HG02759 (cell line): ENCODE data around the gene ALOX15B.
"Not testable (repeated sequence)": the region's sequence is repeated elsewhere in the genome, so short reads cannot be mapped to it uniquely, and the experiment has no call there.

Experiments
- ATAC-seq: cut with Tn5 transposase; IDR thresholded peaks from one replicate; pipeline ENCODE4 v1.9.1; 2021; ENCODE audit warnings: mild to moderate bottlenecking, moderate library complexity; ENCODE audit not compliant: unreplicated experiment

ALOX15B gene

DNA sequence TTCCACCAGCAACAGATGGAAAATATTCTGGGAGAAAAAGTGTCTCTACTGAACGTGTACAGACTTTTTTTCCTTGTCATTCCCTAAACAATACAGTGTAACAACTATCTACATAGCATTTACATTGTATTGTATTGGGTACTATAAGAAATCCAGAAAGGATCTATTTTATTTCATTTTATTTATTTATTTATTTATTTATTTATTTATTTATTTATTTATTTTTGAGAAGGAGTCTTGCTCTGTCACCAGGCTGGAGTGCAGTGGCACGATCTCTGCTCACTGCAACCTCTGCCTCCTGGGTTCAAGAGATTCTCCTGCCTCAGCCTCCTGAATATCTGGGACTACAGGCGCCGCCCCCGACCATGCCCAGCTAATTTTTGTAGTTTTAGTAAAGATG is 39.1 kb downstream of the ALOX15B start:
- ATAC-seq, result not testable (repeated sequence)

DNA sequence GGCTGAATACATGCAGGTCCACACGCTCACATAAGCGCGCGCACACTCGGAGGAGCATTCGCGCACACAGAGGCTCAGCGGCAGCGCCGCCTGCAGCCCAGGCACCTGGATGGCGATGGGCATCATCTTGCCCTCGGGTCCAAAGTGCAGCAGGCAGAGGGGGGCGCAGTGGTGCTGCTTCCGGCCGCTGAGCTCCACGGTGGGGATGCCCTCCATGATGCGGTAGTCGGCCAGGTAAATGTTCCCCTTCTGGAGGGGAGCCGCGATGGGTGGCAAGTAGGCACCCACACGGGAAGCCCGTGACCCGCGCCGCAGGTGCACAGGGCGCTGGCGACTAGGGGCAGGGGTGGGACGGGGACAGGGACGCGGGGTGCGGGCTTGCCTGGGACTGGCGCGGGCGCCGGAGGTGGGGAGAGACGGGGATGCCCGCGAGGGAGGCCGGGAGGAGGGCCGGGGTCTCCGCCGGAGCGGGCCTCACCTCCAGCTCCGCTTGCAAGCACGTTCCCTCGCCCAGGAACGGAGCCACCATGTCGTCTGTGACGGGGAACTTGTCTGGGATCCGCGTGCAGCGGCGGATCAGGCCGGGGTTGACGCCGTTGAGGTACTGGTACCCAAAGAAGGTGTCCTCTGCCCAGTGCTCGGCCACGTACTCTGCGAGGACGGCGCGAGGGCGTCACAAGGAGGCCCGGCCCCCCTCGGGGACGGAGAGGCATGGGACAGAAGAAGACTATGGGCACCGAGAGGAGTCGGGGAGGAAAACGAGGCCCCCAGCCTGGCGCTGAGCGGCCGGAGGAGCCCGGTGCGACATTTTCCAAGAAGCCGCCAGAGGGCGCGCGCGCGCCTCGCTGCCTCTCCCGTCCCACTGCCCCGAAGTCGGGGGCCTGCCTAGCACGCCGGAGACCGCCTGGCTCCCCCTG is 40.7 kb downstream of the ALOX15B start:
- no peak for ATAC-seq

DNA sequence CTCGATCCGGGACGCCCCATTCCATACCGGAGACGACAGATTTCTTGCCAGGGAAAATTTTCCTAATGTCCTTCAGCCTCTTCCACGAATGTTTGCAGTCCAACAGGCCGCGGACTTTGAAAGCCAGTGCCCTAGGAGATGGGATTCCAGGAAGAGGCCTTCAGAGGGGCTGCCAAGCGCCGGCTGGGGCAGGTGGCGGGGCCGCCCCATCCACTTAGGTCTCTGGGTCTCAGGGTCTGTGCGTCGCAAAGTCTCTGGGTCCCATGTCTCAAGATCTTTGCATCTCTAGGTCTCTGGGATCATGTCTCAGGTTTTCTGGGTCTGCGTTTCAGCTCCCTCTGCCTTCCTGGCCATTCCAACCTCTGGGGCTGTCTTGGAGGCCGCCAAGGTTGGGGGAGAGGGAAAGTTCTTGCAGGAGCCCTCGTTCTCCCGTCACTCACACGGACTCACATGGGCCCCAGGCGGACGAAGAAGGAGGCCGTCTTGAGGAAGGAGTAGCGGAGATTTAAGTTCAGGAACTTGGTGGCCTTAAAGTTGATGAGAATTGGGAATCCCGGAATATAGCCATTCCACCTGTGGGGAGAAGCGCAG is 41.4 kb downstream of the ALOX15B start:
- ATAC-seq, result no peak

DNA sequence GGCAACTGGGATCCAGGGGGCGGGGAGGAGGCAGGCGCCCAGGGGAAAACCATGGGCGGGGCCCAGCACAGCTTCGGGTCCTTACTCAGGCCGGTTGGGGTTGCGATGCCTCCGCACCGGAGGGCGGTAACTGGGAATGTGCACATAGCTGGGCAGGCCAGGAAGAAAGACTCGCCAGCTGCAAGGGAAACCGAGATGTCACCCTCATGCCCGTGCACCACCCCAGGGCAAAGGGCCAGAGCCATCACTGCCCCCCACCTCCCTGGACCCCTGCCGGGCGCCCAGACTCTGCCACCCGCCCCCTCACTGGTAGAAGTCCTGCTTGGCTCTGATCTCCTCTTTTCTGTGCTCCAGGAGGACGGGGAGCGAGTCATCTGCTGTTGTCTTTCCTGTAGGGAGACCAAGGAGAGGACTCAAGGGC is 42.0 kb downstream of the ALOX15B start:
- no peak for ATAC-seq

DNA sequence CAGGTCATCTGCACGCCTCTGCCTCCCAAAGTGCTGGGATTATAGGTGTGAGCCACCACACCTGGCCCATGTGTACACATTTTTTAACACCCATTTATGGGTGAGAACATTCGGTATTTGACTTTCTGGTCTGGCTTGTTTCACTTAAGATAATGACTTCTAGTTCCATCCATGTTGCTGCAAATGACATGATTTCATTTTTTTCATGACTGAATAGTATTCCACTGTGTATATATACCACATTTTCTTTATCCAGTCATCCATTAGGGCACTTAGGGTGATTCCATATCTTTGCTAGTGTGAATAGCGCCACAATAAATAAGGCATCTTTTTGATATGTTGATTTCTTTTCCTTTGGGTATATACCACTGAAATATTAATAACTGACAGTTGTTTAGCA is 43.0 kb downstream of the ALOX15B start:
- ATAC-seq, result no peak

DNA sequence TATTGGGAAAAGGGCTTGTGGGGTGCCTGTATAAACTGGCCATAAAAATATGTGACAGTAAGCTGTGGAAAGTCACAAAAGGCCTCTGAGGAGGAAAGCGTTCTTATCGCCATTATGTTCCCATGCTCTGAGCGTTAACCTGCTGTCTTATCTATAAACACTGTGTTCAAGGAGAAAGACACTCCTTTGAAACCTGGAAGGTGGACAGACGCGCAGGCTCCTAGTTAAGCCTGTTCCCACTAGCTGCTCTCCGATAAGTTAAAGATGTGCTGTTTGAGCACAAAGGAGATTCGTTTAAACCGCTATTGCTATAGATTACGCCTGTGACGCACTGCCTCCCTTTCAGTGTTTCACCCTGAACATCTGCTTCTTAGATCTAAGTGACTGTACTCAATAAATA is 43.4 kb downstream of the ALOX15B start:
- no peak for ATAC-seq

DNA sequence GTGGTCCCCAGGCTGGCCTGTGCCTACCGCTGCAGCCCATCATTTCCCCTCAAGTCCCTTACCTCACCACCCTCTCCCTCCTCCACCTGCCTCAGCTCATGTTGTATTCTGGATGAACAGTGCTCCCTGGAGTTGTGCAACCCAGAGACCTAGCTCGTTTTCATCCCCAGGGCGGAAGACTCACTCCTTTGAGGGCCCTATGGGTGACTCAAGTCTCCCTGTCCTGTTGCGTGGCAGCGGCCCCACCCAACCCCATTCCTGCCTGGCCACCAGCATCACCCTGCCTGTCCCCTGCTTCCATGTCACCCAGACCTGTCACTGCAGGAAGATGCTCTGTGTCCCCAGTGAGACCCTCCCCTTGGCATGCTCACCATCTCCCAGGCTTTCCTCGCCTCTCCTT is 45.4 kb downstream of the ALOX15B start:
- ATAC-seq, result no peak

DNA sequence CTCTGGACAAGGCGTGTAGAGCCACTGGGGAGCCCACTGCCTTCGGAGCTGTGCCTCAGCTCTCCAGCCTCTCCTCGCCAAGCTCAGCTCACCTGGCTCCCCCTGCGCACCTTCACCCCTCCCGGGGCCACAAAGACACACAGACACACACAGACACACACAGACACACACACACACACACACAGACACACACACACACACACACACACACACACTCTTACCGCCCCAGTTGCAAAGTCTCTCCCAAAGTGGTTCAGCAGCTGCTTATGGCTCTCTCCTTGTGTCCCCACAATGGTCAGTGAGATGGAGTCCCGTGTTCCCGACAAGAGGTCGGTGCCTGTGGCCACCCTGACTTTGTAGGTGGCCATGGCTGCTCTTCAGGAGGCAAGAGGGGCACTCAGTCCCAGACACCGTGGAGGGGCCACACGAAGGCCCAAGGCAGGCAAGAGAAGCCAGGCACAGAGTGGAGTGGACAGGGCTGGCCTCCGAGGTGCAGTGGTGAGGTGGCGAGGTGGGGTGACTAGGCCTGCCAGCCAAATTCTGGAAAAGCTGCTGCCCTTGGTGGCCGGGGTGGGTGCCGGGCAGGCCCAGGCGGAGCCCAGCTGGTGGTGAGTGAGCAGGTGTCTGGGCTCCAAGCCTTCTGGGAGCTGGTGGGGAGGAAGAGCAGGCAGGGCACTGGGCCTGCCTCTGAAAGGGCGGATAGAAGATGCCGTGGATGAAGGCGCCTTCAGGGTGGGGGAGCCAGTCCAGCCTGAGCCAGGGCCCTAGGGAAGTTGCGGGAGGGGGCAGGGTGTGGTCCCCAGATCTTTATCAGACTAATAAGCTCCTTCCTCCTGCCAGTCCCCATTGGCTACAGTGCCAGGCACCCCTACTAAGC is 48.5 kb downstream of the ALOX15B start, which contains the start of gene ALOX12B:
TSS of gene ALOX12B (minus strand) at position 642 of the 877 bp plus-strand sequence. CDS start at position 368, 274 bp downstream.
- no peak for ATAC-seq

DNA sequence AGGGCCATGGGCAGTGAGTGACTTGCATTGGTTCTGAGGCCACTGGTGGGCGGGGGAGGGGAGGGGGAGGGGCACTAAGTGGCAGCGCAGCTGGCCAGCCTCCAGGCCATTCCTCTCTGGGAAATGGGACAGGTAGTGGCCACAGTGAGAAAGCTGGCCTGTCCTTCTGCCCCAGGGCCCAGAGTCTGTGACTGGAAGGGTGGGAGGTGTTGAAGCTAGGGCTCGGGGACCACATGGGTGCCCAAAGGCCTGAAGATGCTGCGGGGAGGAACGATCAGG is 49.0 kb downstream of the ALOX15B start:
- no peak for ATAC-seq

DNA sequence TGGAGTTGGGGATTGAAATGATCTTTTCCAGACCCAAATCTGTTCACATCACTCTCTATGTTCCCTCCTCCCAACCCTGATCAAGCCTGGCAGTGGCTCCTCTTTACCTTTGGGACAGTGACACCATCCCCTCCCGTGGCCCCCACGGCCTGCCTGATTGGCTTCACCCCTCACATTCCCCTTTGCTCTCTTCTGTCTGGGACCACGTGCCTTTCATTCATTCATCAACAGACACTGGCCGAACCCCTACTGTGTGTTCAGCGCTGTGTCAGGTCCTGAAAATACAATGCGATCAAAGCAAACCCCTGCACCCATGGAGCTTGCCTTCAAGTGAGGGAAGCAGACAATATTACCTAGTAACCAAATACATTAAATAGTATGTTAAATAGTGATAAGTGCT is 50.9 kb downstream of the ALOX15B start:
- no peak for ATAC-seq

DNA sequence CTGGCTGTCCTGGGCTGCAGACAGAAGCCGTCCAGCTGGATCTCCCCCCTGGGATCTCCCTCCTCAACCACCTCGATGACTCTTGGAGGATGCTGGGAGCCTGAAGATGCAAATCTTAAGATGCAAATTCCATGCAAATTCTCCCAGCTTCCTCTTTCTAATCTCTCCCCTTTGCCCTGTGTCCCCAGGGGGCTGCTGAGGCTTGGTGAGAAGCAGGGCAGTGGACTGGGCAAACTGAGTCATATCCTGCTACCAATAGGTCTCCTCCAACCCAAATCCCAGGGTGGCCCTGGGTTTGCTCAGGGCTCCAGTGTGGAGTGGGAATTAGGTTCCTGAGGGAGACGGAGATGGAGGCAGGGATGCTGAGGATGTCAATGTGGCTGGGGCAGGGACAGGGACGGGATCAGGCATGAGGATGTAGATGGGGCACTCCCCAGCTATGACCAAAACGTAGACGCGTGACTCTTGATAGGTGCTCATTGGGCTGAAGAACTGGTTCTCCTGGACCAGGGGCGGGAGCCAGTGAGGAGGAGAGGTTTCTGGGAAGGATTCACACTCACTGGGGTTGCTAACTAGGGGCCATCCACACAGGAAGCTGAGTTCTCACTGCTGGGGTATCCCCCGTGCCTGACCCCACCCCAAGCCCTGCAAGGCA is 52.3 kb downstream of the ALOX15B start:
- ATAC-seq, result peak; percentile 67

DNA sequence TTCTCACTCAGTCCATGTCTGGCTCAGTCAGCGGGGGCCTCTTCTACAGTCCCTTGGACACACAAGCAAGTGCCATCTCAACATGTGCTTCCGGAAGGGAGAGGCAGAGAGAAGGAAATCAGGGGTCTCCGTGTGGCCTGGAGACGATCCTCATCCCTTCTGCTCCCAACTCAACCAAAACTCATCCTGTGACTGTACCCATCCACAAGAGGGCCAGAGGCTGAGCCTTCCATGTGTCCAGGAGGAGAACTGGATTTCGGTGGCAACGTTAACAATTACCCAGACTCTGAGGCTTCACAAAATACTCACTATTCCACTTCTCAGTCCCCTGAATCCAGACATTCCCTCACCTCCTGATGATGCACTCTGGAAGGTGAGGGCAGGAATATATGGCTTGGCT is 56.5 kb downstream of the ALOX15B start:
- no peak for ATAC-seq

DNA sequence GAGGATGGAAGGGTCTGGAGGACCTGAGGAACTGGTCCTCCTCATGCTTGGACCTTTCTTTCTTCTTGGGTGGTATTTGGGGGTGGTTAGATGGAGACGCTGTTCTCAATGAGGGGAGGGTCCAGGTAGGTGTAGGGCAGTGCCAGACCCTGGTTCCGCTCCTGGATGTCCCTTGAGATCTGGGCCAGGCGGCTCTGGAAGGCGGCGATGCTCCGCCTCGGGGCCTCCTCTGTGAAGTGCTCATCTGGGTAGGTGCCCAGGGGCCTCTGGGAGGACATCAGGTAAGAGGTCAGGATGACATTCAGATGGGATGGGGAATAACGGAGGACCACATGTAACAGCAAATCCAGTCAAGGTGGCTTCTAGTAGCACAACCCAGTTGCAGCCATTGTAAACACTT is 57.7 kb downstream of the ALOX15B start:
- ATAC-seq, result no peak
